Esophagus muscularis mucosa (tissue), 4 donors: ENCODE results near the gene NELL1. TPM values are rescaled to one million over a fixed set of nuclear protein-coding genes. Genes with fewer than 3 reads are reported as not detected.

ENCODE experiments used
- DNase-seq: peaks from one replicate; pipeline ENCODE4 v3.0.0-alpha.2; 2017; ENCODE audit errors: extremely low spot score
- H3K27ac ChIP-seq, 4 donors: fragments of 200-600 bp; sonication (generic); replicated peaks in 1 of 4; 1 replicate in 3 of 4; 2 replicates in 1 of 4; pipeline ENCODE4 v1.5.1; 2016 to 2019; ENCODE audit warnings: mild to moderate bottlenecking in 1 of 4
- H3K27me3 ChIP-seq, 4 donors: fragments of 200-600 bp; sonication (generic); one replicate each; pipeline versions ENCODE4 v1.5.1 to v1.6.0; 2016 to 2019
- H3K36me3 ChIP-seq, 4 donors: fragments of 200-600 bp; sonication (generic); one replicate each; pipeline ENCODE4 v1.5.1; 2016 to 2019
- H3K4me1 ChIP-seq, 4 donors: fragments of 200-600 bp; sonication (generic); one replicate each; pipeline ENCODE4 v1.5.1; 2016 to 2019
- H3K4me3 ChIP-seq, 4 donors: fragments of 200-600 bp; sonication (generic); 1 replicate in 2 of 4; 2 replicates in 2 of 4; pipeline ENCODE4 v1.5.1; 2016 to 2019; ENCODE audit warnings: mild to moderate bottlenecking in 4 of 4, moderate library complexity in 1 of 4
- H3K9me3 ChIP-seq, 4 donors: fragments of 200-600 bp; sonication (generic); 1 replicate in 3 of 4; 2 replicates in 1 of 4; pipeline ENCODE4 v1.5.1; 2016 to 2019
- EP300 ChIP-seq: sonication (generic); formaldehyde crosslinking; IDR thresholded peaks from one replicate; pipeline ENCODE4 v1.6.1; 2017; ENCODE audit warnings: antibody characterized with exemption
- POLR2A ChIP-seq: fragments of 450-650 bp; IDR thresholded peaks from one replicate; pipeline ENCODE4 v1.6.1; 2017; ENCODE audit warnings: antibody characterized with exemption, moderate library complexity, mild to moderate bottlenecking, low read depth
- POLR2AphosphoS5 ChIP-seq, 2 donors: sonication (generic); formaldehyde crosslinking; IDR thresholded peaks; one replicate each; pipeline ENCODE4 v1.6.1; 2017; ENCODE audit warnings: antibody characterized with exemption in 2 of 2
- WGBS: methylation state at CpG from one replicate; pipeline ENCODE4 v1.1.5; 2018; 5-methylcytosine and 5-hydroxymethylcytosine counted together
- intact Hi-C: fragments of 100-400 bp; cut with DNase I; formaldehyde crosslinking; loops from one replicate; pipeline ENCODE4 v1.15.1; 2023
- total RNA-seq, 4 donors: library from RNA; depleted of rRNA; stranded (reverse); fragments of >200 nt; gene quantifications; one replicate each; pipeline versions ENCODE4 v1.1.0 to v1.2.1, GENCODE V29; 2016
- TF ChIP-seq, protein P1 (sequence below), 3 experiments: fragments of 200-600 bp in 2 of 3; fragments of 450-650 bp in 1 of 3; sonication (generic) in 2 of 3; IDR thresholded peaks; one replicate each; pipeline ENCODE4 v1.5.1; 2017 to 2019; ENCODE audit warnings: antibody characterized with exemption in 3 of 3, mild to moderate bottlenecking in 2 of 3, moderate library complexity in 1 of 3

NELL1 gene
- total RNA-seq, 4 donors from 2014 or later: 0.65 to 2.7 (median 0.90) TPM

DNA sequence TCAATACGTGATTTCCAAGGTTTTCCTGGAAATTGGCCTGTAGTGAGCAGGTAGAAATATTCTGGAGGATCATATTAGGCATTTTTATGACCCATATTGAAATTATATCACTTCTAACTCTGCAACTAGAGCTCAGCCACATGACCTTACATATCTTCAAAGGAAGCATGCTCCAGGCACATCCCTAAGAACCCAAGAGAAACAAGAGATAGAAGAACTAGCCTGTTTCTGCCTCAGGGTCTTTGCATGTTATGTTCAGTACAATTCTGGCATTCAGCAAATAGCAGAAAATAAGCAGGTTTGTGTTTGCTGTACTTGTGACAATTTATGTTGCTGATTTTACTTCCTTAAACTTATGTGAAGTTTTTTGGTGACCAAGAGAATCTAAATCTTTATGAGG lies 859.8 kb downstream of the NELL1 start:
- no peak overlapping the region for H3K27ac ChIP-seq
- intact Hi-C loops: no loop called here
- TF ChIP-seq POLR2A: no peak
- TF ChIP-seq, protein P1, sequence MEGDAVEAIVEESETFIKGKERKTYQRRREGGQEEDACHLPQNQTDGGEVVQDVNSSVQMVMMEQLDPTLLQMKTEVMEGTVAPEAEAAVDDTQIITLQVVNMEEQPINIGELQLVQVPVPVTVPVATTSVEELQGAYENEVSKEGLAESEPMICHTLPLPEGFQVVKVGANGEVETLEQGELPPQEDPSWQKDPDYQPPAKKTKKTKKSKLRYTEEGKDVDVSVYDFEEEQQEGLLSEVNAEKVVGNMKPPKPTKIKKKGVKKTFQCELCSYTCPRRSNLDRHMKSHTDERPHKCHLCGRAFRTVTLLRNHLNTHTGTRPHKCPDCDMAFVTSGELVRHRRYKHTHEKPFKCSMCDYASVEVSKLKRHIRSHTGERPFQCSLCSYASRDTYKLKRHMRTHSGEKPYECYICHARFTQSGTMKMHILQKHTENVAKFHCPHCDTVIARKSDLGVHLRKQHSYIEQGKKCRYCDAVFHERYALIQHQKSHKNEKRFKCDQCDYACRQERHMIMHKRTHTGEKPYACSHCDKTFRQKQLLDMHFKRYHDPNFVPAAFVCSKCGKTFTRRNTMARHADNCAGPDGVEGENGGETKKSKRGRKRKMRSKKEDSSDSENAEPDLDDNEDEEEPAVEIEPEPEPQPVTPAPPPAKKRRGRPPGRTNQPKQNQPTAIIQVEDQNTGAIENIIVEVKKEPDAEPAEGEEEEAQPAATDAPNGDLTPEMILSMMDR (IDR thresholded peaks at IDR 0.05): no peak
- TF ChIP-seq EP300: no peak
- TF ChIP-seq POLR2AphosphoS5 (IDR thresholded peaks at IDR 0.05): no peak
- 70% methylated on average over 1 of the region's 1 CpG for WGBS
- H3K27me3 ChIP-seq: no peaks in the 10 kb centered on the region
- no peaks in the 10 kb centered on the region for H3K9me3 ChIP-seq
- no peaks in the 10 kb centered on the region for H3K36me3 ChIP-seq
- no peak overlapping the region for H3K4me3 ChIP-seq
- no peaks in the 10 kb centered on the region for H3K4me1 ChIP-seq
- DNase-seq: no peak

DNA sequence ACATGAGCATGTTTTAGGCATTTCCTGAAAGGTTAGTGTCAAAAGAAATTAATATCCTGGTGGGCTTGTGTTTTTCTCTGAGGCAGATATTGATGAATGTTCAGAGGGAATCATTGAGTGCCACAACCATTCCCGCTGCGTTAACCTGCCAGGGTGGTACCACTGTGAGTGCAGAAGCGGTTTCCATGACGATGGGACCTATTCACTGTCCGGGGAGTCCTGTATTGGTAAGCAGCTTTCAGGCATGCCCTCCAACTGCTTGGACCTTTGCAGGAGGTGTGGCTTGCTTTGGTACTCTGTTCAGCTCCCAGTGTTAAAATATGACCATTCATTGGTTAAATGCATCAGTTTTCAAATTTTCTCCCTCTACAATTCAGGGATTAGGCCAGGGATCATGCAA lies 864.9 kb downstream of the NELL1 start:
- H3K36me3 ChIP-seq: no peaks in the 10 kb centered on the region
- no peaks in the 10 kb centered on the region for H3K27me3 ChIP-seq
- TF ChIP-seq POLR2AphosphoS5 (IDR thresholded peaks at IDR 0.05) (no peak), EP300 (no peak), POLR2A (no peak)
- TF ChIP-seq, protein P1 (IDR thresholded peaks at IDR 0.05): no peak
- no peak overlapping the region for H3K4me3 ChIP-seq
- intact Hi-C loops: no loop called here
- H3K9me3 ChIP-seq: no peaks in the 10 kb centered on the region
- DNase-seq: no peak
- no peaks in the 10 kb centered on the region for H3K4me1 ChIP-seq
- no peak overlapping the region for H3K27ac ChIP-seq
- WGBS: 81% methylated on average over 5 of the region's 5 CpGs

DNA sequence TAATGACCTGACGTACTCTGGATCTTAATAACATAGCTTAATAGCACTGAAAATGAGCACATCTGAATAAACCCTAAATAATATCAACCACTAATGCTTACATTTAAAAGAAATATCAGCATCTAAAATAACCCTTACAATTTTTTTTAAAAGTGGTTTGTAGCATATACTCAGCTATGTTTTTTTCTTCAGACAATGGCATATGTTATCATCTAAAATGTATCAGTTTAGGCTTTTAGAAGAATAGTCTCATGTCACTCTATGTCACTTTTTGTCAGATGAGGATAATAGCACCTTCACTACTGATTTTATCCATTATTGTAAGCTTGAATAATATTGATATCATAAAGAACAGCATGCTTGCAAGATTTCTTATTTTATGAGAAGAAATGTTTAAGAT lies 868.6 kb downstream of the NELL1 start:
- Histone ChIP-seq H3K27ac (no peak overlapping the region), H3K9me3 (no peaks in the 10 kb centered on the region), H3K27me3 (no peaks in the 10 kb centered on the region), H3K4me1 (no peaks in the 10 kb centered on the region), H3K36me3 (no peaks in the 10 kb centered on the region), H3K4me3 (no peak overlapping the region)
- intact Hi-C loops: no loop called here
- 88% methylated on average over 1 of the region's 1 CpG for WGBS
- TF ChIP-seq POLR2AphosphoS5 (IDR thresholded peaks at IDR 0.05) (no peak), POLR2A (no peak), EP300 (no peak)
- TF ChIP-seq, protein P1 (IDR thresholded peaks at IDR 0.05): no peak
- no peak for DNase-seq

DNA sequence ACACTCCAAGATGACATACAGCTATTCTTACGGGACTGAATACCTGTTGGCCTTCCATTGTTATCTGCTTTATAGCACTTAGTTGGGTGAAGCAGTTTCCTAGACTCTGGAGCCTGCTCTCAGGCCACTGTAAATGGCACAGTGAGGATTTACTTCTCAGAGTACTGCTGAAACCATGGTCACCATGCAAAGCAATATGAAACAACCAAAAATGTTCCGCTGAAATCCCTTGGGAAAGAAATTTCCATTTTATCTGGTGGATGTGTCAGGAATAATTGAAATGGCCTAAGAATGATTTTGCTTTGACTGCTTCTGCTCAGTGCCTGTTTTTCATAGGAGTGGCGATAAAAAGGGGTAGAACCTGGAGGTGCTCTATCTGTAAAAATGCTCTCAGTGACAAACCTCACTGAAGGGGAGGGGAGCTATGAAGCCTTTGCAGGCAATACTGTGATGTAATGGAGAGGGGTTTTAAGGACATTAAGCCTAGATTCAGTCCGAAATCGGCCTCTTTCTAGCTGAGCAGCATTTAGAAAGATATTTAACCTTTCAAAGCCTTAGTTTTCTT lies 871.9 kb downstream of the NELL1 start:
- intact Hi-C loops: no loop called here
- no peaks in the 10 kb centered on the region for H3K9me3 ChIP-seq
- TF ChIP-seq POLR2AphosphoS5 (IDR thresholded peaks at IDR 0.05): no peak
- H3K27me3 ChIP-seq: no peaks in the 10 kb centered on the region
- 84% methylated on average over 5 of the region's 5 CpGs for WGBS
- H3K4me3 ChIP-seq: no peak overlapping the region
- no peak for DNase-seq
- no peaks in the 10 kb centered on the region for H3K4me1 ChIP-seq
- no peaks in the 10 kb centered on the region for H3K36me3 ChIP-seq
- H3K27ac ChIP-seq: no peak overlapping the region

DNA sequence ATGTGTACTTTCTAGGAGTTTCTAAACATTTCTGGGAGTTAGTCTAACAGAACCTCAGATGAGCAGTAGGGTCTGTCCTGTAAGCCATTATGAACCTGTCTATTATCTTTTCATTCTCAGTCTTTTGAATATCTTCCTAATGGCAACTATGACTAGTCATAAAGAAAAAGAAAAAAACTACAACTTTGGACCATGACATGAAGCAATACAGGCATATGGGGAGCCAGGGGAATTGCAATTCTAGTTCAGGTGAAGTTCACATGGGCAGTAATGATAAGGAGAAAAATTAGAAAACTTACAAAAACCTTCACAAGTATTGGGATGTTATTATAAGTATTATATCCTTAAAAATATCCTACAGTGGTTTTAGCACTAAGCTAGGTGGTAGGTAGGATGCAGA lies 874.5 kb downstream of the NELL1 start:
- no peaks in the 10 kb centered on the region for H3K27me3 ChIP-seq
- no peak overlapping the region for H3K4me3 ChIP-seq
- H3K36me3 ChIP-seq: no peaks in the 10 kb centered on the region
- intact Hi-C loops: no loop called here
- no peak for TF ChIP-seq POLR2A
- TF ChIP-seq, protein P1 (IDR thresholded peaks at IDR 0.05): no peak
- no peak for TF ChIP-seq EP300
- no peak for TF ChIP-seq POLR2AphosphoS5 (IDR thresholded peaks at IDR 0.05)
- H3K27ac ChIP-seq: no peak overlapping the region
- H3K4me1 ChIP-seq: no peaks in the 10 kb centered on the region
- no peak for DNase-seq
- H3K9me3 ChIP-seq: no peaks in the 10 kb centered on the region
